ENCODE measurements around the gene TCF7.
A peak's percentile ranks its signal among the peaks of the same experiment; 100 is the strongest.
"Not testable (repeated sequence)": the region's sequence is repeated elsewhere in the genome, so short reads cannot be mapped to it uniquely, and the experiment has no call there.

The TCF7 gene

GRCh38 chr5:134145041-134145757 is 30.7 kb downstream of the TCF7 start:
- DNase-seq (ENCODE audit: low spot score) = no peak

- peak; percentile 77 for DNase-seq (ENCODE audit: low spot score)
Measured at GRCh38 chr5:134145779-134146581, 31.5 kb downstream of the TCF7 start.

GRCh38 chr5:134146651-134147518 is 32.4 kb downstream of the TCF7 start:
- no peak for DNase-seq (ENCODE audit: low spot score)

- no peak for DNase-seq (ENCODE audit: low spot score)
Measured at GRCh38 chr5:134148316-134148715, 33.8 kb downstream of the TCF7 start.

- no peak for DNase-seq (ENCODE audit: low spot score)
Measured at GRCh38 chr5:134148986-134149539, 34.6 kb downstream of the TCF7 start.

GRCh38 chr5:134149571-134150303 is 35.3 kb downstream of the TCF7 start:
- DNase-seq (ENCODE audit: low spot score) = no peak

- DNase-seq (ENCODE audit: low spot score) = no peak
Measured at GRCh38 chr5:134151723-134152122, 37.2 kb downstream of the TCF7 start.

- not testable (repeated sequence) for DNase-seq (ENCODE audit: low spot score)
Measured at GRCh38 chr5:134152173-134152832, 37.8 kb downstream of the TCF7 start.

GRCh38 chr5:134153241-134153640 is 38.8 kb downstream of the TCF7 start:
- no peak for DNase-seq (ENCODE audit: low spot score)

GRCh38 chr5:134153657-134154056 is 39.2 kb downstream of the TCF7 start:
- no peak for DNase-seq (ENCODE audit: low spot score)

- DNase-seq (ENCODE audit: low spot score) = no peak
Measured at GRCh38 chr5:134161513-134162395, 47.3 kb downstream of the TCF7 start.

GRCh38 chr5:134162592-134162991 is 48.1 kb downstream of the TCF7 start:
- no peak for DNase-seq (ENCODE audit: low spot score)

GRCh38 chr5:134171972-134172371 is 57.5 kb downstream of the TCF7 start:
- no peak for DNase-seq (ENCODE audit: low spot score)

- peak; percentile 28 for DNase-seq (ENCODE audit: low spot score)
Measured at GRCh38 chr5:134174841-134175839, 60.7 kb downstream of the TCF7 start.

- peak; percentile 27 for DNase-seq (ENCODE audit: low spot score)
Measured at GRCh38 chr5:134175921-134176510, 61.5 kb downstream of the TCF7 start.

GRCh38 chr5:134176511-134177368 is 62.3 kb downstream of the TCF7 start, which contains the start of gene SKP1:
Gene SKP1, minus strand, starts transcription at chr5:134176950. Its CDS starts 2,928 bp downstream, at chr5:134174022.
- peak; percentile 82 for DNase-seq (ENCODE audit: low spot score)
